ENCODE results near the gene NDUFB11.

- TF ChIP-seq POLR2A (IDR thresholded peaks at IDR 0.05) (no peak), CTCF (IDR thresholded peaks at IDR 0.05) (no peak)
Measured at GRCh38 chrX:47174376-47174775, 29.9 kb upstream of the NDUFB11 start.

Measured in transverse colon (tissue), 3 donors.